BLaER1 treated with 17β-estradiol and CSF1 and Interleukin-3, amounts not matched to agents 10 nM and 100 nM (cell line): Measurements from ENCODE around the gene SV2C.
A peak's percentile ranks its signal among the peaks of the same experiment; 100 is the strongest.

Experiments used
- H3K27ac ChIP-seq, 11 experiments: shearing (Covaris generic); formaldehyde crosslinking; 2 replicates each; pipeline ENCODE4 v1.8.1; 2022
- H3K27me3 ChIP-seq, 11 experiments: shearing (Covaris generic); formaldehyde crosslinking; 2 replicates each; pipeline ENCODE4 v1.8.1; 2022
- H3K36me3 ChIP-seq, 11 experiments: shearing (Covaris generic); formaldehyde crosslinking; 2 replicates each; pipeline ENCODE4 v1.8.1; 2022
- H3K4me1 ChIP-seq, 10 experiments: shearing (Covaris generic); formaldehyde crosslinking; 2 replicates each; pipeline ENCODE4 v1.8.1; 2022
- H3K4me2 ChIP-seq, 11 experiments: shearing (Covaris generic); formaldehyde crosslinking; 2 replicates each; pipeline ENCODE4 v1.8.1; 2022
- H3K4me3 ChIP-seq, 10 experiments: shearing (Covaris generic); formaldehyde crosslinking; 2 replicates each; pipeline ENCODE4 v1.8.1; 2022
- H3K9ac ChIP-seq, 11 experiments: shearing (Covaris generic); formaldehyde crosslinking; 2 replicates each; pipeline ENCODE4 v1.8.1; 2022
- H3K9me3 ChIP-seq, 11 experiments: shearing (Covaris generic); formaldehyde crosslinking; replicated peaks in 1 of 11; 2 replicates each; pipeline ENCODE4 v1.8.1; 2022
- H4K20me1 ChIP-seq, 11 experiments: shearing (Covaris generic); formaldehyde crosslinking; 2 replicates each; pipeline ENCODE4 v1.8.1; 2022
- Cebpa-rat ChIP-seq, 11 experiments: shearing (Covaris generic); IDR thresholded peaks; 2 replicates each; pipeline ENCODE4 v1.8.1; 2022

The SV2C gene

DNA sequence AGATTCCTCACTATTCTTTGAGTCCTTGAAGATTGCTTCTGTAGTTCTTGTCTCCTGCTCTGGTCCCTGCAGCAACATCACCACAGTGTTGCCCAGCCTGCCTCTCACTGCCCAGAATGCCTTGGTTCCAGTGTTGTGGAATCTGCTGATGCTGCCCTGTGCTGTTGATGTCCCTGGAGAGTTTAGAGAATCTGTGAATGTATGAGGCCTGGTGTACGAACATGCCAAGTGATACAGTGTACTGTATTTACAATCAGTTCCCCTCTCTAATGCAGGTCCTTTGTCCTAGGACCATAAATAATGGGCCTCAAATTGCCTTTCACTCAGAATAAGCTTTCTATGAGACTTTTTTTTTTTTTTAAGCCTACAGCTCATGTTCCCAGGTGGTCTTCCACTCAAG, 8.2 kb downstream of the SV2C start:
- Histone ChIP-seq H3K4me1 (no peaks in the 10 kb centered on the region), H4K20me1 (no peaks in the 10 kb centered on the region), H3K27me3 (no peaks in the 10 kb centered on the region), H3K4me3 (no peak overlapping the region), H3K36me3 (no peaks in the 10 kb centered on the region), H3K4me2 (no peak overlapping the region), H3K9me3 (no peaks in the 10 kb centered on the region), H3K27ac (no peak overlapping the region), H3K9ac (no peak overlapping the region)
- TF ChIP-seq Cebpa-rat (IDR thresholded peaks at IDR 0.05): no peak

DNA sequence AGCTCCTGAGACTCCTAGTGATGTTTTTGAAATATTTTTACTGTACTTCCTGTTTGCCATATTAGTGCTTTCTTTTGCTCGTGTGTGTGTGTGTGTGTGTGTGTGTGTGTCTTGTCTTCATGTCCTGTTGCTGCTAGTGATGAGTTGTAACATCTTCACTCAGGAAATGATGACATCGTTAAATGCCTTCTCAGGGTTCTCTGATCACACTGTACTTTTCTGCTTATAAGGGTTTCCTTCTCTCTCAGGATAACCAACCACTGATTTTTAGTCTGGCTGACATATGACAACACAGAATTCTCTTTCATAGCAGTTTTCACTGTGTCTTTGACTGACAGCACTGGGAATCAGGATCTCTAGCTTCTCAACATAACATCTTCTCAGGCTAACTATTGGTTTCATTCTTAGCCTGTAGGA, 16.1 kb downstream of the SV2C start:
- Histone ChIP-seq H3K9me3 (no peaks in the 10 kb centered on the region), H3K27me3 (no peaks in the 10 kb centered on the region), H3K36me3 (no peaks in the 10 kb centered on the region), H3K4me2 (peak overlapping the region in 6 of 11 experiments; percentile 4 to 56 (median 16); a peak in 7 of 22 replicates), H3K9ac (no peak overlapping the region), H3K4me1 (peaks cover 4 to 21% (median 12%) of the 10 kb centered on the region in 10 experiments; a peak in 18 of 20 replicates), H3K4me3 (no peak overlapping the region), H3K27ac (no peak overlapping the region), H4K20me1 (no peaks in the 10 kb centered on the region)
- no peak for TF ChIP-seq Cebpa-rat (IDR thresholded peaks at IDR 0.05)

GRCh38 chr5:76099756-76100155, 16.6 kb downstream of the SV2C start:
- no peak overlapping the region for H3K9ac ChIP-seq
- H3K4me2 ChIP-seq: peak overlapping the region in 6 of 11 experiments; percentile 4 to 56 (median 16); a peak in 6 of 22 replicates
- H3K4me1 ChIP-seq: peaks cover 4 to 21% (median 12%) of the 10 kb centered on the region in 10 experiments; a peak in 18 of 20 replicates
- H3K4me3 ChIP-seq: no peak overlapping the region
- no peak for TF ChIP-seq Cebpa-rat (IDR thresholded peaks at IDR 0.05)
- H4K20me1 ChIP-seq: no peaks in the 10 kb centered on the region
- H3K27ac ChIP-seq: no peak overlapping the region
- no peaks in the 10 kb centered on the region for H3K27me3 ChIP-seq
- no peaks in the 10 kb centered on the region for H3K36me3 ChIP-seq
- no peaks in the 10 kb centered on the region for H3K9me3 ChIP-seq

GRCh38 chr5:76104027-76104426, 20.8 kb downstream of the SV2C start:
- Histone ChIP-seq H3K9me3 (no peaks in the 10 kb centered on the region), H3K36me3 (no peaks in the 10 kb centered on the region), H3K9ac (no peak overlapping the region), H3K4me1 (peaks cover 4 to 11% (median 7%) of the 10 kb centered on the region in 10 experiments; a peak in 12 of 20 replicates), H4K20me1 (no peaks in the 10 kb centered on the region), H3K4me2 (no peak overlapping the region), H3K27ac (no peak overlapping the region), H3K4me3 (no peak overlapping the region), H3K27me3 (no peaks in the 10 kb centered on the region)
- TF ChIP-seq Cebpa-rat (IDR thresholded peaks at IDR 0.05): no peak

- H3K27ac ChIP-seq: no peak overlapping the region
- no peaks in the 10 kb centered on the region for H3K27me3 ChIP-seq
- no peak for TF ChIP-seq Cebpa-rat (IDR thresholded peaks at IDR 0.05)
- H3K9ac ChIP-seq: no peak overlapping the region
- no peaks in the 10 kb centered on the region; a peak in 1 of 20 replicates for H3K4me1 ChIP-seq
- no peak overlapping the region for H3K4me2 ChIP-seq
- no peak overlapping the region for H3K4me3 ChIP-seq
- H3K36me3 ChIP-seq: no peaks in the 10 kb centered on the region
- no peaks in the 10 kb centered on the region for H4K20me1 ChIP-seq
- no peaks in the 10 kb centered on the region for H3K9me3 ChIP-seq
These were observed 23.0 kb downstream of the SV2C start for GRCh38 chr5:76106149-76106548.

- H3K27me3 ChIP-seq: no peaks in the 10 kb centered on the region
- H3K4me2 ChIP-seq: no peak overlapping the region; a peak in 2 of 22 replicates
These were observed 28.4 kb downstream of the SV2C start for GRCh38 chr5:76111477-76112174.

DNA sequence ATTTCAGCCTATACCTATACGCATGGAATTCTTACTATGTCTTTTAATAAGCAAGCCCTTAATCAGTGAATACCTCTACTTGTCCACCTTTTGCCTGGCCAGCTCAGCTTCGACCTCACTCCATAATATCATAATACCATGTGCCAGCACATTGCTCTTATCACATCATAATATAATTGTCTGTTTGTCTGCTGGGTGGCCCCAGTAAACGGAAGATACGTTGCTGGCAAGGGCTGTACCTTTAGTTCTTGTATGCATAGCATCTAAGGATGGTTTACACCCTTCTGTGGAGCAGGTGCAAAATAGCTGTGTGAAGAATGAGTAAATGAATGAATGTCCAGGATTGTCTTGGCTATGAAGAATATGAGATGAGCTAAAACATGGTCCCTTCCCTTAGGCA, 29.9 kb downstream of the SV2C start:
- H4K20me1 ChIP-seq: no peaks in the 10 kb centered on the region
- H3K9me3 ChIP-seq: no peaks in the 10 kb centered on the region
- H3K4me2 ChIP-seq: peak overlapping the region in 3 of 11 experiments; percentile 47 to 71 (median 63); a peak in 1 of 22 replicates
- H3K27ac ChIP-seq: no peak overlapping the region; a peak in 1 of 22 replicates
- H3K36me3 ChIP-seq: no peaks in the 10 kb centered on the region
- TF ChIP-seq Cebpa-rat (IDR thresholded peaks at IDR 0.05): no peak
- H3K27me3 ChIP-seq: no peaks in the 10 kb centered on the region
- no peak overlapping the region for H3K9ac ChIP-seq
- H3K4me1 ChIP-seq: peaks cover 0 to 44% (median 22%) of the 10 kb centered on the region in 10 experiments; a peak in 14 of 20 replicates
- H3K4me3 ChIP-seq: no peak overlapping the region

More at GRCh38 chr5:76111477-76112174, 28.4 kb downstream of the SV2C start:
- TF ChIP-seq Cebpa-rat (IDR thresholded peaks at IDR 0.05): no peak
- Histone ChIP-seq H3K9ac (no peak overlapping the region), H3K36me3 (no peaks in the 10 kb centered on the region), H3K9me3 (no peaks in the 10 kb centered on the region), H3K4me1 (peaks cover 0 to 44% (median 22%) of the 10 kb centered on the region in 10 experiments; a peak in 14 of 20 replicates), H4K20me1 (no peaks in the 10 kb centered on the region), H3K4me3 (no peak overlapping the region), H3K27ac (no peak overlapping the region)

DNA sequence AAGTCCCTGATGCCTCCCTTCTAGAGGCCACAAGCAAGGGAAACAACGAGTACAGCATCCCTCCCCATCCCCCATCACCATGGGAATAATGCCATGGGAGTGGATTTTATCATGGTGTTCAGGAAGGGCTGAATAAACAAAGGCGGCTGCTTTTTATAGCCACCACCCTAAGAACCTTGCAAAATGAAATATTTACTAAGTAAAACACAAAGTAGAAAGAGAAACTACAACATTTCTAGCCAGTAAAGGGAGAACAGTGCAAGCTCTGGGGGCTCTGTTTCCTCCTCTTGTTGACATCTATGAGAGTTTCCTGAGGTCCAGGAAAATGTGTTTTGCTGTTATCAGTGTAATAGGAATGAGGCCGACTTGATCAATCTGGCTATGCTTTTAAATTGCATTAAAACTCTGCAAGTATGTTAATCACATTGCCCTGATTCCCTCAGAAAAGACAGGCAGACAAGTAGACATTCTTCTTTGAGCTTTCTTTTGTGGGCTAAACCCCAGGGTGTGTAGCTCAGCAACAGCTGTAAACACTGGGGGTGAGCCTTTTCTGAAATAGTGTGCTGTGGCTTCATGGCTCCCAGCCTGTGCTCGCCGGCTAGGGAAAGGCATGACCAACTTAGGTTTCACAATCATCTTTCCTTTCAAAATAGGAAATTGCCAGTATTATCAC, 31.1 kb downstream of the SV2C start:
- TF ChIP-seq Cebpa-rat (IDR thresholded peaks at IDR 0.05): peak in 2 of 11 experiments; percentile 9 to 15; a peak in 1 of 22 replicates
- peak overlapping the region in 5 of 11 experiments; percentile 12 to 44 (median 26); a peak in 7 of 22 replicates for H3K27ac ChIP-seq
- no peak overlapping the region for H3K4me3 ChIP-seq
- H3K9ac ChIP-seq: peak overlapping the region in 2 of 11 experiments; percentile 19 to 42; a peak in 1 of 22 replicates
- H3K27me3 ChIP-seq: no peaks in the 10 kb centered on the region
- H3K9me3 ChIP-seq: no peaks in the 10 kb centered on the region
- peak overlapping the region in 9 of 11 experiments; percentile 26 to 79 (median 63); a peak in 17 of 22 replicates for H3K4me2 ChIP-seq
- no peaks in the 10 kb centered on the region for H4K20me1 ChIP-seq
- H3K4me1 ChIP-seq: peaks cover 0 to 44% (median 22%) of the 10 kb centered on the region in 10 experiments; a peak in 14 of 20 replicates
- no peaks in the 10 kb centered on the region for H3K36me3 ChIP-seq

DNA sequence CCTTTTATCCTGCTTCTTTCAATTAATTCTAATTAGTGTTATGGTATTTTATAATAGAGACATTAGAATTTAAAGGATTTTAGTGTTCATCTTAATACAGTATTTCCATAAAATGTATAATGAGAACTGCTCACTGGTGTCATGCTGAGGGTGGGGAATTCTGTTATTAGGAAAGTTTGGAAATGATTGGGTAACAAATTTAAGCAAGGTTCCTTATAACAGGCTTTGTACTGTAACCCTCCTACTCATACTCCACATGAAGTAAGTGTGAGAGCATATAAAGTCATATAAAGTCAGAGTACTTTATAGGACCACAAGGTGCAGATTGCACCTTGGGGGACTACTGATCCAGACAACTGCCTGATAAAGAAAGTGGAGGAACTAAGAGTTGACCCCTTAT, 42.2 kb downstream of the SV2C start:
- Histone ChIP-seq H3K4me2 (no peak overlapping the region), H3K4me1 (peaks cover 0 to 6% (median 0%) of the 10 kb centered on the region in 10 experiments; a peak in 1 of 20 replicates), H4K20me1 (no peaks in the 10 kb centered on the region), H3K27me3 (no peaks in the 10 kb centered on the region), H3K27ac (no peak overlapping the region), H3K9me3 (no peaks in the 10 kb centered on the region), H3K36me3 (no peaks in the 10 kb centered on the region), H3K9ac (no peak overlapping the region), H3K4me3 (no peak overlapping the region)
- TF ChIP-seq Cebpa-rat (IDR thresholded peaks at IDR 0.05): no peak
